Cardiac septum (tissue), 1 donor: Measurements from ENCODE around the gene RUBCN. TPM values are rescaled to one million over a fixed set of nuclear protein-coding genes. Genes with fewer than 3 reads are reported as not detected.
"Not testable (repeated sequence)": the region's sequence is repeated elsewhere in the genome, so short reads cannot be mapped to it uniquely, and the experiment has no call there.

Experiments used
- DNase-seq: peaks from one replicate; pipeline ENCODE4 v3.0.0-alpha.2; 2020; ENCODE audit warnings: low spot score
- intact Hi-C: fragments of 100-400 bp; cut with DNase I; formaldehyde crosslinking; loops from one replicate; pipeline ENCODE4 v1.14.0; 2022
- total RNA-seq: library from RNA; stranded (reverse); fragmentation: NEBNext Ultra II Directional; extraction: Animal tissue kit (Norgen Biotek cat#: 25700); gene quantifications from one replicate; pipeline ENCODE4 v1.2.1, GENCODE V29; 2021
- donor health status: DM: no; HTN: no; CAD: no.

Gene RUBCN
- total RNA-seq, 1 donor from 2014 or later = 41.0 TPM

DNA sequence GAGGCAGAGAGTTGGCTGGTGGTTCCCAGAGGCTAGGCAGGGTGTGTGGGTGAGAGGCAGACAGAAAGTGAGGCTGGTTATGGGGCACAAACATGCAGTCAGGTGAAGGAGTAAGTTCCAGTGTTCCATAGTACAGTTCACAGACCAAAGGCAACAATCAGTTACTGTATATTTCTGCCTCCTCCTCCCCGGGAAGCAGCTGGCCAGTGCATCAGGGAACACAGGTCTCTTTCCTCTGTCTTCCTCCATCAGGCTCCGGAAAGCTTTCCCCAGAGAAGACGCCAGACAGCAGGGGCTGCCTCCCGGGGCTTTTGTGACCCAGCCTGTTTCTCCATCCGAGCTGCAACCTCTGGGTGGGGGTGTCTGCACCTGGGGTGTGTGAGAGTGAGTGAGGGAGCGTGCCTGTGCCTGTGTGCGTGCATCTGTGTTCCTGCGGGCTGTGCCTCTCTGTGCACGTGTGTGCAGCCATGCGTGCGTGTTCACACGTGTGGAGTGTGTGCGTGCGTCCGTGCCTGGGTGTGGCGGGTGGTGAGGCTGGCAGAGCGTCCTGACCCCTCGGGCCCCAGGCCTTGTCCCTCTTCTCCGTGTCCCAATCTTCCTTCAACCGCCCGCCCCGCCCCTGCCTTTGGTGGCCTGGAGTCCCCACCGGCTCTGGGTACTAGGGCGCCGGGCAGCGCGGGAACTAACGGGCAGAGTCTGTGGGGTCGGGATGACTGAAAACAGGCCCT is 72.1 kb downstream of the RUBCN start:
- intact Hi-C loops, DNase-seq: not testable (repeated sequence)

DNA sequence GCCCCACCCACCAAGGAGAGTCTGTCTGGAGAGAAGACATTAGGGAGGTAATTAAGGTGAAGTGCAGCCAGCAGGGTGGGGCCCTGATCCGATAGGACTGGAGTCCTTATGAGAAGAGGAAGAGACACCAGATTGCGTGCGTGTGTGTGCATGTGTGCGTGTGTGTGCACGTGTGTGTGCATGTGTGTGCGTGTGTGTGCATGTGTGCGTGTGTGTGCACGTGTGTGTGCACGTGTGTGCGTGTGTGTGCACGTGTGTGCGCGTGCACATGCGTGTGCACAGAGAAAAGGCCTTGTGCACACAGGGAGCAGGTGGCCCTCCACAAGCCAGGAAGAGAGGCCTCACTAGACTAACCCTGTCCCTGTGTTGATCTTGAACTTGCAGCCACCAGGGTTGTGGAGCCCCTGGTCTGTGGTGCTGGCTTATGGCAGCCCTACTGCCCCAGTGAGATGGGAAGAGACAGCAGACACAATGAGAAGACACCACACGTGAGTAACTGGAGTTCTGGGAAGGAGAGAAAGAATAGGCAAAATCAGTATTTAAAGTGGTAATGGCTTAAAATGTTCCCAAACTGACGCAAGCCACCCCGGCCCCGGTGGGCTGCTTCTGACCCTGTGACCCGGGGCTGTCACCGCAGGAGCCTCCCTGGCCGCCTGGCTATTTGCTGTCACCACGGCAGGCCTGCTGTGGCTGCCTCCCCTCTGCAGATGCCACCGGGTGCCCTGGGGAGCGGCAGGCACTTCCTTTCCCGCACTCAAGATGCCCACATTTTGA is 73.2 kb downstream of the RUBCN start:
- intact Hi-C loops = not testable (repeated sequence)
- DNase-seq = peak; percentile 58

DNA sequence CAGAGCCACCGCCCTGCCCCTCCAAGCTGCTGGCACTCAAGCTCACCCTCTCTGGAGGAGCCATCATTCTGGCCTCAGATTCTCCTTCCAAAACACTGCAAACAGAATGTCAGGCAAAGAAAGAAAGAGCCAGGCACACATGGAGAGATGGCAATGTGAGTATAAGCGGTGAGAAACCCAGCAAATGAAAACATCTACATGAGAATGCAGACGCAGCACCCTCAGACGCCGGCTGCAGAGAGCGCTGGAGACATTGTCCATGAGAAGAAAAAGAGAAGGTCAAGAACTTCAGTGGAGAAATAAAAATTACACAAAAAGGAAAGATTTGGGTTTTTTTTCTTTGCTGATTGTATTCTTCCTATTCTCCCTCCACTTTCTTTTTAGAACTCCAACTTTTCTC is 74.4 kb downstream of the RUBCN start:
- DNase-seq = peak; percentile 66

DNA sequence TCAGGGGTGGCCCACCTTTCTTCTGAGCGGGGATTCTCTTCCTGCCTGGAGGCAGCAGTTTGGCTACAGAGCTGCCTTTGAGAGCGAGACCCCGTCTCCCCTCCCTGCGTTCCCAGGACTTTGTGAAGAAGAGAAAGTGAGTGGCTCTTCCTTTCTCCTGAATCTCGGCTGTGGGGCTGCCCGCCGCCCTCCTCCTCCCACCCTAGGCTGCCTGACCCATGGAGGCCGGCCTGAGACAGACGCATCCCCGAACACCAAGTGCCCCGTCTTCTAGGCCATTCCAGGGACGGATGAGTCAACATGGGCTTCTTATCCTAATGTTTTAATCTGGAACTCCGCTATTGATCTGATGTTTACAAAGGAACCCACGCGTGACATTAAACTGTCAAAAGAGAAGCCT is 74.8 kb downstream of the RUBCN start:
- DNase-seq = peak; percentile 62
- intact Hi-C loops = not testable (repeated sequence)

More for the DNA sequence above, 74.4 kb downstream of the RUBCN start:
- intact Hi-C loops = not testable (repeated sequence)

DNA sequence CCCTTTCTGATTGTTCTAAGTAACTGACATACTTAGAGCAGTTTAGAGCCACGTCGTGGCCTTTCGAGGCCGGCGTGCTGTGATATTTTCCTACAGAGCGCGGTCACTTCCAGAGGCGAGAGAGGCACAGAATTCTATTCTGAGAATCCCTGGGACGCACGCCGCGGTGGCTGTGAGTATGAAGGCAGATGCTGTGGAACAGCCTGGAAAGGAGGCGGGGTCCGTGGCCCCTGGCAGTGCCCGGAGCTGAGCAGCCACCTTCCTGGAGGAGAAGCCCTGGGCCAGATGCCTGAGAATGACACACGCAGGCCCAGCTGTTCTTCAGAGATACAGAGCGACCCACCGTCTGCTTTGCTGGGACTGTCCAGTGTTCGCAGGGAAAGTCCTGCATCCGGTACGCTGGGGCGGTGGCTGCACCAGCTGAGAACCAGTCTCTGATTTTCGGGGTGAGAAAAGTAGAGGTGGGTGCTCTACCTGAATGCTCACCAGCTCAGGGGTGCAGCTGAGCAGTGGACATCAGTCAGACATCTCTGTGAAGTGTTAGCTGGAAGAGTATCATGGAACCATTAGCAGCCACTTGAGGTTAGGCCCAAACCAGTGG is 75.4 kb downstream of the RUBCN start:
- intact Hi-C loops = not testable (repeated sequence)
- peak; percentile 62 for DNase-seq

DNA sequence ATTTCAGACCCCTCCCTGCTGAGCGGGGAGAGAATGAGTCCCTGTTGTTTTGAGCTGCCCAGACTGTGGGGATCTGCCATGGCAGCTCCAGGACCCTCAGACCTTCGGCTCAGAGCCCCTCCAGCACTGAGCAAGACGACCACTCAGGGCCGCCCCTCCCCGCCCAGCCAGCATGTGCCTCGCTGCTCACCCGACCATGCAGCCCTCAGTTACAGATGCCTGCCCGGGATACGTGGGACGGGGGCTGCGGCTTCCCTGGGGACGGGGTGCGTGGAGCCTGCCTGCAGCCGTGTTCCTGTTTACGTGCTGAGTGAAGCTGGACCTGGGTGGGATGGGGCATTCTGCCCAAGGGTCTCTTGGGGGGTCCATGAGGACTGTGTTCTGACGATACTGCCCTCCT is 77.0 kb downstream of the RUBCN start:
- peak; percentile 76 for DNase-seq
- intact Hi-C loops = not testable (repeated sequence)

DNA sequence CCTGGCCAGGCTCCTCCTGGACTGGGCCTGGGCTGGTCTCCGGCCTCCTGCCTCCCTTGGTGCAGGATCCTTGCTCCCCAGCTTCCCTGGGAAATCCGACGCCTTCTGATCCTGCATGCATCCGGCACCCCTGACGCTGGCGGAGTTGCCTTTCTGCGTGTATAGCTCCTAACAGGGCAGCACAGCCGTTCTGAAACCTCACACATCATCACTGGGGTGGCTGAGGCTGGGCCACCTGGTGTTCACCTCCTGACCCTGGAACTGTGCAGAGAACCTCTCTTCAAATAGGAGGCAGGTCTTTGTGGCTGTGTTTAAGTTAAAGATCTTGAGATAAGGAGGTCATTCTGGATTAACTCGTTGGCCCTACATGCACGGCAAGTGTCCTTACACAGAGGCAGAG is 77.6 kb downstream of the RUBCN start:
- intact Hi-C loops = not testable (repeated sequence)

DNA sequence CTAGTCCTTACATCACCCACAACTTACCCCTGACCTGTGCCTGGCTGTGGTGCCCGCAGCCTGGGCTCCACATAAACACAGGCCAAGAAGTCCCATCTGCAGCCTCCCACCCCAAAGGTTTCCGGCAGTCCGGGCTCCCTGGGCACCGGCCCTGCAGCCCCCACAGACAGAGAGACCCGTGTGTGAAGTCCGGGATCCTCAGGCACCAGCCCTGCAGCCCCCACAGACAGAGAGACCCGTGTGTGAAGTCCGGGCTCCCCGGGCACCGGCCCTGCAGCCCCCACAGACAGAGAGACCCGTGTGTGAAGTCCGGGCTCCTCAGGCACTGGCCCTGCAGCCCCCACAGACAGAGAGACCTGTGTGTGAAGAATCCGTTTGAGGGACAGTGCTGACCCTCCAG is 78.0 kb downstream of the RUBCN start:
- intact Hi-C loops = not testable (repeated sequence)
- peak; percentile 55 for DNase-seq

More for the DNA sequence above, 77.6 kb downstream of the RUBCN start:
- peak; percentile 70 for DNase-seq

DNA sequence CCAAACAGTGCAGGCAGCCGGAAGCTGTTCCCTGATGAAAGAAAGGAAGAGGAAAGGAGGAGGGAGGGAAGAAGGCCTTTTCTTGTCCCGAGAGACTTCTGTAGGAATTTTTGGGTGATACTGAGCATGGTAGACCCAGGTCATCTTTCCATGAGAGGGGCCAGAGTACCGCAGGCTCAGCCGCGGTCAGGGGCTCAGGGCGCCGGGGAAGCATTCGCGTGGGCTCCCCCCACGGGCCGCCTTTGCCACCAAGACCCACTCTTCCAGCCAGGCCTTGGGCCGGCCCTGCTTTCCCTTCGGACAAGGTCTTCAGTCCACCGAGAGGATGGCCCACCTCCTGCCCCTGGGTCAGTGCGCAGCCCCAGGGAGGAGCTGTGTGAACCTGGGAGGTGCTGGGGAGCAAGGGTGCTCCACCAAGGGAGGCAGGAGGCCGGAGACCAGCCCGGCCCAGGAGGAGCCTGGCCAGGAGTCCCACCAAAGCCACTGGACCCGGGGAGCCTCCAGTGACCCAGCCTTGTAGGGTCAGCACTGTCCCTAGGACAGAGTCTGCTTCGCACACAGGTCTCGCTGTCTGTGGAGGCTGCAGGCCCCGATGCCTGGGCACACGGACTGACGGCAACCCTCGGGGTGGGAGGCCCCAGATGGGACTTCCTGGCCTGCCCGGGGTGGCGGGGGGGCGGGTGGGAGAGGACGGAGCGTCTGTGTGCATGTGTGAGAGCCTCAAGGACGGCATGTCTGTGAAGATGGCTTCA is 79.0 kb downstream of the RUBCN start:
- intact Hi-C loops = not testable (repeated sequence)
- peak; percentile 76 for DNase-seq

DNA sequence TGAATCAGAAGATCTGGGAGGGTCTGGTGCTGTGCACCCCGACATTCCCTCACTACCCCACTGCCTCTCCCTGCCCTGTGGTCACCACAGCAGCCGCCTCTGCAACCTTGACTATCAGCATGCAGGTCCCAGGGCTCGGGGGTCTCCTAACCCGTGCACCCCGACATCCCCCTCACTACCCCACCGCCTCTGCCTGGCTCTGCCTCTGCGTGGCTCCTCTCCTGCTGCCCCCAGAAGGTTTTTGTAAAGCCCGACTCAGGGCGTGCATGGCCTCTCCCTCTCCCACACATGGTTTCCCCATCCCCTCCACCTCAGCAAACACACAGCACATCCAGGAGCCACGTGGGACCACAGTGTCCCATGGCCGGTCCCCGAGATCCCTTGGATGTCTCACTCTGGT is 79.7 kb downstream of the RUBCN start:
- peak; percentile 49 for DNase-seq
- intact Hi-C loops = not testable (repeated sequence)

DNA sequence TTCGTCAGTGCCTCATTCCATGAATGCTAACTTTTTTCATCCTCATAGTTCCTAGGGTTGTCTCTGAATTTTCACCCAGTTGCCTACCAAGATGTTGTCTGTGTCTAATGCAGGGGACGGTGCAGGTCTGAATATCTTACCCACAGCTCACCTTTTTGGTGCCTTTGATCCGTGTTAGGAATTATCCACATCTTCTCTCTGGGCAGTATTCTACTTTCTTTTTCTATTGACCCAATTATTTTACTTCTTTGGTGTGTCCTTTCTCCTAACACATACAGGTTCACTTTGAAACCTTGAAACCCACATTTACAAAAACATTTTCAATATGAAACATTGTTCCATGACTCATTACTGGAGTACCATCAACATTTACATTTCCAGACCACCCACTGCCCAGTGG is 80.6 kb downstream of the RUBCN start:
- intact Hi-C loops, DNase-seq: not testable (repeated sequence)

DNA sequence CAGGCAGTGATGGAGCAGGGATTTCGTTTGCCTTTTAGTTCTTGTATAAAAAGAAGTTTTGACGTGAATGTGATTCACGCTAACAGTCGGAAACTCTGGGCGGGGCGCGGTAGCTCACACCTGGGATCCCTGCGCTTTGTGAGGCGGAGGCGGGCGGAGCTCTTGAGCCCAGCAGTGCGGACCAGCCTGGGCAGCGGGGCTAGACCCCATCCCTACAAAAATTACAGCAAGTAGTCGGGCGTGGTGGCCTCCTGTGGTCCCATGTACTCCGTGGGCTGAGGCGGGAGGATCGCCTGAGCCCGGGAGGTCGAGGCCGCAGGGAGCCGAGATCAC is 81.7 kb downstream of the RUBCN start:
- intact Hi-C loops, DNase-seq: not testable (repeated sequence)

DNA sequence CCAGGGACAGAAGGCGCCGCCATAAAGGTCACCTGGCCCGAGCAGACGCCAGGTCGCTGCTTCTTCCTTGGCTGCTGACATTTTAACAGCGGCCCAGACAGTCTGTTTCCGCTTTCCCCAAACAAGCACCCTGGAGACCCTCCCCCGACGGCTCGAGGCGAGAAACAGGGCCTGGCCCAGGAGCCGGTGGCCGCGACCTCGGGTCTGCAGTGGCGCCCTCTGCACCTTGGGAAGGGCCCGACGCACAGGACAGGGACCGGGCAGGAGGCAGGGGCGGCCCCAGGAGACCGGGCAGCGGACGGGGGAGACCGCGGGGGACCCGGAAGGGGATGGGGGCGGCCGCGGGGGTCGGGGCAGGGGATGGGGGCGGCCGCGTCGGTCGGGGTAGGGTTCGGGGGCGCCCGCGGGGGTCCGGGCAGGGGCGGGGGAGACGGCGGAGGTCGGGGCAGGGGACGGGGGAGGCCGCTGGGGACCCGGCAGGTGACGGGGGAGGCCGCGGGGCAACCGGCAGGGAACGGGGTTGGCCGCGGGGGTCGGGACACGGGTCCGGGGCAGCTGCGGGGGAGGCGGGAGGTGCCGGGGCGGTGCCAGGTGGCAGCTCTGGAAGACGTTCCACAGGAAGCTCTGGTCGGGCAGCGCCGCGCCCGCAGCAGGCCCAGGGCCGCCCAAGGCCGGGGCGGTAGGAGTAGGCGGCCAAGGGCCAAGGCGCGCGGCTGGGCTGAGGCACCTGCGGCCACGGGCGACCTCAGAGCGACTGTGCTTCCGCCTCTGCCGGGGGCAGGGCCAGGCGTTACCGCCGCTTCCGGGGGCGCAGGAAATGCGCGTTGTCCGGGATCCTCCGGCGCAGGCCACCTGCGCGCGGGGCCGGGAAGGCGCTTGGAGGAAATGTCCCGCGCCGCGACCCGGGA is 82.4 kb downstream of the RUBCN start:
- DNase-seq = peak; percentile 78
- intact Hi-C loops = not testable (repeated sequence)

DNA sequence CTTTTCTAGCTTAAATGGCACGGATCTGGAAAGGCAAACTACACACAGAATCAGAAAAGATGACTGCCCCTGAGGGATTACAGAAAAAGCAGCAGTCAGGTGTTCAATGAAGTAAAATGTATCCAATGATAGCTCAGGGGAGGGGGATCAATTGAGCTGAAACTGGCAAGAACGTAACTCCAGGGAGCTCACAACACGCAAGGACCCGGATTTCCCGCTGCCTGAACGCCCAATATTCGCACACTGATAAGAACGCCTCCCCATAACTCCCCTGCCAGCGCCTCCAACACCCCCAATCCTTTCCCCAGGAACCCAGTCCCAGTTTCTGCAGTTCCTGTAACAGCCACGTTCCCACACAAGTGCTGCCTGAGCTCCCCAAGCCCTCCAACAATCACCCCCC is 83.8 kb downstream of the RUBCN start:
- DNase-seq = peak; percentile 58
- intact Hi-C loops = not testable (repeated sequence)

DNA sequence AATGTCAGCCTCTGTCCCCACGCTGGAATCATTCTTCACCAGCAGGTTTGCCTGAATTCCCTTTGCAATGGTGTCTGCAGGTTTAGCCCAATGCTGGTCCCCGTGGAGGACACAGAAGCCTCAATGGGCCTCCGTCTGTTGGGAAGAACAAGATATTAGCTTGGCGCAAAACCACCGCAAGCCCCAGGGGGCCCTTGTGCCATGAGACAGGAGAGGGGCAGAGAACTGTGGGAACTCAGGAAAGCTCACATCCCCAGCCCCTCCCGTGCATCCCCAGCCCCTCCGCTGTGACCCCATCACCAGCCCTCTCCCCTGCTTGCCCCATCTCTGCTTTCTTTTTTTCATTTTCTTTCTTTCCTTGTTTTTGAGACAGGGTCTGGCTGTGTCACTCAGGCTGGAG is 89.1 kb downstream of the RUBCN start:
- intact Hi-C loops, DNase-seq: not testable (repeated sequence)

DNA sequence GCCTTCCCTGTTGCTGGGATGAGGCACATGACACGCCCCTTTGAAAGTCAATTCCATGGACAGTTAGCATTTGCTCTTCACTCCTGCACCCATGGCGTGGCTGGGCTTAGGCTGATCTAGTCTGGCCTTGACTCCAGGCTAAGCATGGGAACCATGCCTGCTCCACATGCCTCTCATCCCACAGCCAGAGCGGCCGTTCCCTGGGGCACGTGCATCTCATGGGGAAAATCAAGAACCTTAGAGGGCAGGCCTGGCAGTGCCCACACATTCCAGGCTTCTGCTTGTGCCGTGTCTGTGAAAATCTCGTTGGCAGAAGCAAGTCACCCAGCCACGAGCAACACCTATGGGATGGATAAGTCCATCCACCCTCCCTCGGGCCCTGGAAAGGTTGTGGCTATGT is 89.5 kb downstream of the RUBCN start:
- DNase-seq, intact Hi-C loops: not testable (repeated sequence)

DNA sequence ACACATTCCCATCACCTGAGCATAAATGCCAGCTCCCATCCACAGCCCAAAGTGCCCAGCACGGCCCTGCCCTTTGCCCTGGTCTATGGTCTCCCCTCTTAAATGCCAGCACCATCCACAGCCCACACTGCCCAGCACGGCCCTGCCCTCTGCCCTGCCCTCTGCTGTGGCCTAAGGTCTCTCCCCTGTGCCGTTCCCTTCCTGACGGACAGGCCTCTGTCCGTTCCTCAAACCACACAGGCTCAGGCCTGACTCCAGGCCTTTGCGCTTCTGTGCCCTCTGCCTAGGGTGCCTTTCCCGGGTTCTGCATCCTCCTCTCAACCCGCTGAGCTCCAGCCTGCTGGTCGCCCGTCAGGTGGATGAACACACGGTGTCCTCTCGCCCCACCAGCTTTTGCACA is 90.4 kb downstream of the RUBCN start:
- intact Hi-C loops = not testable (repeated sequence)

DNA sequence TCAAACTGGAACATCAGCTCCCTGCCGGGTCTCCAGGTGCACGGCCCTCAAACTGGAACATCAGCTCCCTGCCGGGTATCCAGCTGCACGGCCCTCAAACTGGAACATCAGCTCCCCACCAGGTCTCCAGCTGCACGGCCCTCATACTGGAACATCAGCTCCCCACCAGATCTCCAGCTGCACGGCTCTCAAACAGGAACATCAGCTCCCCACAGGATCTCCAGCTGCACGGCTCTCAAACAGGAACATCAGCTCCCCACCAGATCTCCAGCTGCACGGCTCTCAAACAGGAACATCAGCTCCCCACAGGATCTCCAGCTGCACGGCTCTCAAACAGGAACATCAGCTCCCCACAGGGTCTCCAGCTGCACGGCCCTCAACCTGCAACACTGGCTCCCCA is 99.1 kb downstream of the RUBCN start:
- DNase-seq, intact Hi-C loops: not testable (repeated sequence)

More for the DNA sequence above, 90.4 kb downstream of the RUBCN start:
- DNase-seq = not testable (repeated sequence)

DNA sequence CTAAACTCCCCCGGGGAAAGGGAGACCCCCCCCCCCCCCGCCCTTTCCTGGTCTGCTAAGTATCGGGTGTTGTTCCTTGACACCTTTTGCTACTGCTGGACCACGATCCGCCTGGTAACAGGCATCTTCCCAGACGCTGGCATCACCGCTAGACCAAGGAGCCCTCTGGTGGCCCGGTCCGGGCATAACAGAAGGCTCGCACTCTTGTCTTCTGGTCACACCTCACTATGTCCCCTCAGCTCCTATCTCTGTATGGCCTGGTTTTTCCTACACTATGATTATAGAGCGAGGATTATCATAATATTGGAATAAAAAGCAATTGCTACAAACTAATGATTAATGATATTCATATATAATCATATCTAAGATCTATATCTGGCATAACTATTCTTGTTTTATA is 104.7 kb downstream of the RUBCN start:
- DNase-seq, intact Hi-C loops: not testable (repeated sequence)
